Spleen (tissue), 11 donors: ENCODE measurements around the gene TACR1. TPM values are rescaled to one million over a fixed set of nuclear protein-coding genes. Genes with fewer than 3 reads are reported as not detected.

Source experiments
- DNase-seq: peaks from one replicate; pipeline ENCODE4 v3.0.0-alpha.2; 2020
- H3K27ac ChIP-seq, 8 donors: fragments of 200-600 bp; sonication (generic) in 7 of 8; 1 replicate in 4 of 8; 2 replicates in 4 of 8; pipeline versions ENCODE4 v1.5.0 to v1.8.0; 2016 to 2021; ENCODE audit warnings: inconsistent platforms in 4 of 8, mild to moderate bottlenecking in 4 of 8, moderate library complexity in 1 of 8
- H3K27me3 ChIP-seq, 7 donors: fragments of 200-600 bp; sonication (generic) in 6 of 7; replicated peaks in 1 of 7; 1 replicate in 4 of 7; 2 replicates in 3 of 7; pipeline versions ENCODE4 v1.5.0 to v1.8.0; 2016 to 2021; ENCODE audit warnings: inconsistent platforms in 3 of 7, mild to moderate bottlenecking in 1 of 7
- H3K36me3 ChIP-seq, 6 donors: fragments of 200-600 bp; sonication (generic) in 5 of 6; 1 replicate in 4 of 6; 2 replicates in 2 of 6; pipeline versions ENCODE4 v1.5.0 to v1.8.0; 2016 to 2021; ENCODE audit warnings: inconsistent platforms in 2 of 6
- H3K4me1 ChIP-seq, 6 donors: fragments of 200-600 bp; sonication (generic) in 5 of 6; 1 replicate in 3 of 6; 2 replicates in 3 of 6; pipeline versions ENCODE4 v1.5.0 to v1.8.0; 2016 to 2021; ENCODE audit warnings: inconsistent platforms in 3 of 6
- H3K4me3 ChIP-seq, 8 donors: fragments of 200-600 bp; sonication (generic) in 7 of 8; 1 replicate in 4 of 8; 2 replicates in 4 of 8; pipeline versions ENCODE4 v1.5.0 to v1.8.0; 2016 to 2021; ENCODE audit warnings: inconsistent platforms in 4 of 8, mild to moderate bottlenecking in 4 of 8, moderate library complexity in 2 of 8
- H3K9me3 ChIP-seq, 8 donors: fragments of 200-600 bp; sonication (generic) in 7 of 8; 1 replicate in 4 of 8; 2 replicates in 4 of 8; pipeline versions ENCODE4 v1.5.0 to v1.8.0; 2016 to 2021; ENCODE audit warnings: inconsistent platforms in 4 of 8
- POLR2A ChIP-seq, 3 donors: fragments of 450-650 bp; IDR thresholded peaks; one replicate each; pipeline ENCODE4 v1.5.1; 2017; ENCODE audit warnings: antibody characterized with exemption in 3 of 3, mild to moderate bottlenecking in 1 of 3
- POLR2AphosphoS5 ChIP-seq, 3 donors: sonication (generic); formaldehyde crosslinking; IDR thresholded peaks; one replicate each; pipeline ENCODE4 v1.5.1; 2017; ENCODE audit warnings: antibody characterized with exemption in 3 of 3
- WGBS, 5 donors: extraction: QIAGEN DNeasy Blood & Tissue Kit in 3 of 5; methylation state at CpG; one replicate each; pipeline versions ENCODE4 v1.1.5 to v1.1.7; 2013 to 2018; 5-methylcytosine and 5-hydroxymethylcytosine counted together
- intact Hi-C: fragments of 100-400 bp; cut with DNase I; formaldehyde crosslinking; loops from one replicate; pipeline ENCODE4 v1.15.0; 2023; ENCODE audit warnings: low total_unique reads
- polyA plus RNA-seq, 3 donors: library from polyadenylated mRNA; stranded (reverse); fragments of 200-250 nt; gene quantifications; one replicate each; pipeline ENCODE4 v1.2.1, GENCODE V29; 2013
- total RNA-seq, 7 donors: library from RNA; depleted of rRNA in 3 of 7; stranded (reverse); fragments of >200 nt in 3 of 7; fragmentation: NEBNext Ultra II Directional in 4 of 7; extraction: Animal tissue kit (Norgen Biotek cat#: 25700) in 4 of 7; gene quantifications; one replicate each; pipeline versions ENCODE4 v1.1.0 to v1.2.1, GENCODE V29; 2016 to 2021
- TF ChIP-seq, protein P1 (sequence below), 11 experiments: fragments of 200-600 bp in 7 of 11; fragments of 450-650 bp in 4 of 11; sonication (generic) in 4 of 11; IDR thresholded peaks in 8 of 11; conservative IDR thresholded peaks in 3 of 11; 1 replicate in 7 of 11; 2 replicates in 4 of 11; pipeline versions ENCODE4 v1.4.0 to v1.8.0; 2016 to 2021; ENCODE audit warnings: antibody characterized with exemption in 11 of 11, inconsistent platforms in 4 of 11, mild to moderate bottlenecking in 1 of 11
- donor health status: healthy with polysubstance abuse.
- donor health status: DM: no; HTN: no; CAD: no; lungs with moderate emphysema.
- donor health status: DM: no; HTN: no; CAD: no.
- donor health status: Bipolar disorder and iron deficiency.
- donor health status: healthy.
- donor health status: DM: no; HTN: no; CAD: no.
- donor health status: DM: yes; HTN: yes; CAD: no.

TACR1 gene
- total and polyA plus RNA-seq, 10 donors: 0.02 to 0.28 (median 0.13) TPM; not detected in 3

DNA sequence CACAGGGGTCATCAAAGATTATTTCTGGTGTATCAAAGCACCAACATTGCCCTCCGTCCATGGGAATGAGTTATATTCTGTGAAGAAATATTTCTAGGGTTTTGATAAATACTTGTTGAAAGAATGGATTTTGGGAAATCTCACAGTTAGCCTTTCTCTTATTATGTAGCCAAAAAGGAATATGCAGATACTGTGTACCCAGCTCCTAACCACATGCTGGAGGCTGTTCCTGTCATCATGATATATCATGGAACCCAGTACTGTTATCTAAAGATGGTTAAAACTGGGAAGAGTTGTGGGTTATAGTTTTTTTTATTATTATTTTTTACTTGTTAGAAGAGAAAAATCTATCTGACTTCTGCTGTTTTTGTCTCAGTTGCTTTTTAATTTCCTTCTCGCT, 158.1 kb downstream of the TACR1 start:
- Histone ChIP-seq H3K4me1 (peaks cover 0 to 12% (median 6%) of the 10 kb centered on the region in 6 donors), H3K36me3 (no peaks in the 10 kb centered on the region), H3K27me3 (no peaks in the 10 kb centered on the region), H3K4me3 (no peak overlapping the region), H3K9me3 (no peaks in the 10 kb centered on the region), H3K27ac (peak overlapping the region in 4 of 8 donors; percentile 24 to 73 (median 54))
- WGBS, 5 donors: 92 to 96% (median 95%) methylated on average over 2 of the region's 2 CpGs
- intact Hi-C loops: no loop called here
- no peak for DNase-seq
- TF ChIP-seq, protein P1, sequence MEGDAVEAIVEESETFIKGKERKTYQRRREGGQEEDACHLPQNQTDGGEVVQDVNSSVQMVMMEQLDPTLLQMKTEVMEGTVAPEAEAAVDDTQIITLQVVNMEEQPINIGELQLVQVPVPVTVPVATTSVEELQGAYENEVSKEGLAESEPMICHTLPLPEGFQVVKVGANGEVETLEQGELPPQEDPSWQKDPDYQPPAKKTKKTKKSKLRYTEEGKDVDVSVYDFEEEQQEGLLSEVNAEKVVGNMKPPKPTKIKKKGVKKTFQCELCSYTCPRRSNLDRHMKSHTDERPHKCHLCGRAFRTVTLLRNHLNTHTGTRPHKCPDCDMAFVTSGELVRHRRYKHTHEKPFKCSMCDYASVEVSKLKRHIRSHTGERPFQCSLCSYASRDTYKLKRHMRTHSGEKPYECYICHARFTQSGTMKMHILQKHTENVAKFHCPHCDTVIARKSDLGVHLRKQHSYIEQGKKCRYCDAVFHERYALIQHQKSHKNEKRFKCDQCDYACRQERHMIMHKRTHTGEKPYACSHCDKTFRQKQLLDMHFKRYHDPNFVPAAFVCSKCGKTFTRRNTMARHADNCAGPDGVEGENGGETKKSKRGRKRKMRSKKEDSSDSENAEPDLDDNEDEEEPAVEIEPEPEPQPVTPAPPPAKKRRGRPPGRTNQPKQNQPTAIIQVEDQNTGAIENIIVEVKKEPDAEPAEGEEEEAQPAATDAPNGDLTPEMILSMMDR (IDR thresholded peaks at IDR 0.05 in 8 of 11, conservative IDR thresholded peaks at IDR 0.05 in 3 of 11): no peak
- TF ChIP-seq POLR2AphosphoS5 (IDR thresholded peaks at IDR 0.05): no peak
- TF ChIP-seq POLR2A (IDR thresholded peaks at IDR 0.05): no peak

GRCh38 chr2:75035444-75036353, 163.6 kb downstream of the TACR1 start:
- H3K36me3 ChIP-seq: no peaks in the 10 kb centered on the region
- WGBS, 5 donors: 61 to 71% (median 66%) methylated on average over 3 of the region's 3 CpGs
- H3K27ac ChIP-seq: peak overlapping the region in 1 of 8 donors; percentile 14
- TF ChIP-seq, protein P1 (IDR thresholded peaks at IDR 0.05 in 8 of 11, conservative IDR thresholded peaks at IDR 0.05 in 3 of 11): no peak
- TF ChIP-seq POLR2A (IDR thresholded peaks at IDR 0.05) (no peak), POLR2AphosphoS5 (IDR thresholded peaks at IDR 0.05) (no peak)
- H3K4me3 ChIP-seq: no peak overlapping the region
- no peaks in the 10 kb centered on the region for H3K9me3 ChIP-seq
- no peaks in the 10 kb centered on the region for H3K27me3 ChIP-seq
- peaks cover 0 to 4% (median 0%) of the 10 kb centered on the region in 6 donors for H3K4me1 ChIP-seq
- no peak for DNase-seq
- intact Hi-C loops: no loop called here

DNA sequence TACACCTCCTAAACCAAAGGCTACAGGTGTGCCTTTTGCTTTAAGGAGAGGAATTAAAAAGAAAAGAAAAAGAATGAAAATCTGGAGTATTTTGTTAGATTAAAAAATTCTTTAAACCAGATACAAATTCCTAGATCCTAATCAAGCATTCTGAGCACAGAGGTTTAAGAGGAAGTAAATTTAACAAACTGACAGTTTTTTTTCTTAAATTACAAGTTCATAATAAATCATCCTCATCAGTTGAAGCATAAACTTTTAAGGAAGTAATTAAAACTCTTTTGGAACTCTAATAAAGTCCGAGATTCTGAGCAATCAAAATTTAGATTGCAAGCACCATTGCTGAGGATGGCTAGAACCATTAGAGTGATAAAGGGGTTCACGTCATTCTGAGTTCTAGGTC, 165.8 kb downstream of the TACR1 start:
- H3K27ac ChIP-seq: no peak overlapping the region
- DNase-seq: no peak
- H3K4me3 ChIP-seq: no peak overlapping the region
- peaks cover 0 to 4% (median 0%) of the 10 kb centered on the region in 6 donors for H3K4me1 ChIP-seq
- no peaks in the 10 kb centered on the region for H3K36me3 ChIP-seq
- H3K9me3 ChIP-seq: no peaks in the 10 kb centered on the region
- intact Hi-C loops: no loop called here
- WGBS, 5 donors: 32 to 50% (median 36%) methylated on average over 2 of the region's 2 CpGs
- no peak for TF ChIP-seq POLR2AphosphoS5 (IDR thresholded peaks at IDR 0.05)
- TF ChIP-seq, protein P1 (IDR thresholded peaks at IDR 0.05 in 8 of 11, conservative IDR thresholded peaks at IDR 0.05 in 3 of 11): no peak
- TF ChIP-seq POLR2A (IDR thresholded peaks at IDR 0.05): no peak
- no peaks in the 10 kb centered on the region for H3K27me3 ChIP-seq
